Left renal cortex interstitium (tissue), 4 donors: Measurements from ENCODE around the gene CHD3. TPM values are rescaled to one million over a fixed set of nuclear protein-coding genes. Genes with fewer than 3 reads are reported as not detected.

Source experiments
- DNase-seq, 4 donors: peaks; one replicate each; pipeline ENCODE4 v3.0.0-alpha.2; 2013; ENCODE audit warnings: low read depth in 4 of 4, low spot score in 2 of 4, missing footprints in 1 of 4
- polyA plus RNA-seq, 4 donors: library from polyadenylated mRNA; unstranded; fragments of 120-200 nt; gene quantifications; one replicate each; pipeline ENCODE4 v1.2.1, GENCODE V29; 2013; ENCODE audit not compliant: insufficient read length in 4 of 4

Gene CHD3
- 100 to 1,000 TPM; 142 to 212 (median 180) TPM for polyA plus RNA-seq

DNA sequence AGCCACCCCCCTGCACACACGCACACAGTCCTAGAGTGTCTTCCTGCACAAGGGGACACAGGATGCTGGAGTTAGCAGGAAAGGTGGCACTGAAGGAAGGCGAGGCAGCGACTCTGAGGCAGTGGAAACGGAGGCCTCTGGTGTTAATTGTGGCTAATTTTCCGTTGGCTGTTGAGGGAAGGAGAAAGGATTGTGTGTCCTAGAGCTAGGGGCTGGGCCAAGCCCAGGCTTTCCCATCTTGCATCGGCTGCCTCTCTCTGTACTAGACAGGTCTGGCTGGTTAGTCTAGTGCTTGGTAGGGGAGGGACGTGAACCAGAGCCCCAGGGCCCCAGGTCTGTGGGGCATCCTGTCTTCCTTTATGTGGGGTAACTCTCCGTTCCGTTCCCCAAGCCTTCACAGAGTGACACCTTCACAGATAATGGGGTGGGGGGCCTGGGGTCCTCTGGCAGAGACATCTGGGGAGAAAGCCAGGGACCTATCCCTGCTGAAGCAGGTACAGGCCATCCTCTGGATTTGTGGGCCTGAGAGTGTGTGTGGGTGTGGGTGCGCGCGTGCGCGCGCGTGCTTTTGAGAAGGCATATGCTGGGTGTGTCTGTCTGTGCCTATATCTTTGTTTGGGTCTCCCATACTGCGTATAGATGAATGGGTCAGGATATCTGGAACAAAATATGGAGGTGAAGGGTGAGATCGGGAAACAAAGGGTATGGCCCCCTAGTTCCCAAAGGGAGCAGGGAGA is at the start of gene CHD3:
CHD3 (plus strand) TSS at position 606 of the 737 bp plus-strand sequence. CDS start 212 bp downstream, outside the sequence.
- DNase-seq, result no peak

DNA sequence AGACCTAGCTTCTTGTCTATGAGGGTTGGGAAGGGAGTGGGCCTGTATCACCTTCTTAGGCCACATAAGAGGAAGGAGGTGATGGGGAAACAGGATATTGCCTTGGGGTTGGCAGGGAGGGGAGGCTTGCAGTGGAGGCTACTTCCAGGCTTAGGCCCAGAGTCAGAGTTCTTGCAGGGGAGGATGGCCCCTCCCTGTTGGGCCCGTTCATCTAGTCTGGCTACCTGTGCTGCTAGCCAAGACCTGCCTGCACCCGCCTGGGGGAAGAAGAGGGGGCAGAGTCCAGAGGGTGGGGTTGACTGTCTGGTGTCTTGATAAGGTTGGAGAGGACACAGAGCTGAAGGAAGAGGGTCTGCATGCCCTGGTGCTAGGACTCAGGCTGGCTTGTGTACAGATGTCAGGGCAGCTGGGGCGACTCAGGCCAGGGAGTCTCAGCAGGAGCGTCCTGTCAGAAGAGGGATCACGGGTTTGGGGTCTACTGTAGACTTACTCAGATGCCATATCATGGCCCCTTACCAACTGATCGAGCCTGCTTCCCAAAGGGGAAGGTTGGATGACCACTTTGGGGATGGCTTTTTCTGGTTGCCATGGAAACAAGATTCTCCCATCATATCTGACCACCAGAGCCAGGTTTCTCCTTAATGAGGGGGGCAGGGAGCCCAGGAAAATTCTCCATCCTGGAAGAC is 49.3 kb upstream of the CHD3 start:
- no peak for DNase-seq

DNA sequence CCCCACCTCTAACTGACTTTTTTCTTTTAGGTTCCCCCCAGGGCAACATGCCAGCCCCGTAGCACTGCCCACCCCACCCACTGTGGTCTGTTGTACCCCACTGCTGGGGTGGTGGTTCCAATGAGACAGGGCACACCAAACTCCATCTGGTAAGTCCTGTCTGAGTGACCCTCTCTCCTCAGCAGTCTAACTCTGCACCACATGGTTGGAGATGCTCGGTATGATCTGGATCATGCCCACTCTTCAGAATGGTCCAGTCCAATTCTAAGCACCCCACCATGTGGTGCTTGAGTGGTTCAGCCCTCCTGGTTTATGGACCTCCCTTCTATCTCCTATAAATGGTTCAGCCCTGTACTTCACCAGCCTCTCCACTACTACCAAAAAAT is 48.7 kb upstream of the CHD3 start:
- no peak for DNase-seq

DNA sequence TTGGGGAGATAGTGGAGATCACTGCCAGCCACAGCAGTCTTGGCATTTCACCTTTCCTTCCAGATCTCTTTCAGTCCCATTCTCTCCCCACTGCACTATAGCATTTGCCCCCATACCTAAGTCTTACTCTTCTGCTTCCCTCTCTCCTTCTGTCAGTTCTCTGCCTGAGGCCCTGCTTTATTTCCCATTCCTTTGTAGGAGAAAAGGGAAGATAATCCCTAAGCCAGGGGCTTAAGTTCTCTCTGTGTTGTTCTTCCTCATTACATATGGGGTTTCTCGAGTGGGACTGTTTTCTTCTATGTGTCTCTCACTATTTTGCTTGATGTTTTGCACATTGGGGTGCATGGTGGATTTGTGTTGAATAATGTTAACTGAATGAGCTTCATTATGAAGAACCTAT is 48.1 kb upstream of the CHD3 start:
- no peak for DNase-seq

DNA sequence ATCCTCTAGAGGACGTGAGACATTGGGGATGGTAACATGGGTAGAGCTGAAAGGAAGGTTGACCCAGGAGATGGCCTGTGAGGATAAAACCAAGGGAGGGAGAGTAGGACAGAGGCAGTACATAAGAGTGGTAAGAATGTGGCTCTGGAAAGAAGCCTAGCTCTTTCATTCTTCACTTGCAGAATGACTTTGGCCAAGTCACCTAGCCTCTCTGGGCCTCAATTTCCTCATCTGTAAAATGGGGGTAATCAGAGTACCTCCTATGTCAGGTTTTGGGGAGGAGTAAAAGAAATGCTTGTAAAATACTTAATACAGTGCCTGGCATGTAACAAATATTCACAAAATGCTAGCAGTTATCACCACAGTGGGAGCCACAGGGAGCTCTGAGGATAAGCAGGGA is 47.7 kb upstream of the CHD3 start:
- no peak for DNase-seq

DNA sequence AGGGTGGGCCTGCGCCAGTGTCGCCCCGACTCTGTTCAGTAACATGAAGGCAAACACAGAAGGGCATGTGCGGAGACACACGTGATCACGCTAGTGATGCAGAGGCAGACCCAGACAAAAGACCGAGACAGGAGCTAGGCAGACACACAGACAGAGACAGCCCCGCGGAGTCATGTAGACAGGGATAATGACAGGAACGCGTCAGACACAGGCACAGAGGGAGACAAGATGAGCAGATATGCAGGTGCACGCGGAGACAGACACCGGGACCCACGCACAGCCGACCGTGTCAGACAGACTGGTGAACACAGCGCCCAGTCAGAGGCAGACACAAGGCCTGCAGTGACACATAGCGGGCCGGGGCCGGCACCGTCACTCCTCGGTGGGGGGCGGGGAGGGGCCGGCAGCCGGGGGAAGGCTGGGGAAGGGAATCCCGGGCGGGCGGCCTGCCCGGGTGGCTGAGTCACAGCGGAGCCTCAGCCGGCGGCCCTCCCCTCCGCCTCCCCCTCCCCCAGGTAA is 47.1 kb upstream of the CHD3 start:
- peak in 1 of 4 donors; percentile 31 for DNase-seq

DNA sequence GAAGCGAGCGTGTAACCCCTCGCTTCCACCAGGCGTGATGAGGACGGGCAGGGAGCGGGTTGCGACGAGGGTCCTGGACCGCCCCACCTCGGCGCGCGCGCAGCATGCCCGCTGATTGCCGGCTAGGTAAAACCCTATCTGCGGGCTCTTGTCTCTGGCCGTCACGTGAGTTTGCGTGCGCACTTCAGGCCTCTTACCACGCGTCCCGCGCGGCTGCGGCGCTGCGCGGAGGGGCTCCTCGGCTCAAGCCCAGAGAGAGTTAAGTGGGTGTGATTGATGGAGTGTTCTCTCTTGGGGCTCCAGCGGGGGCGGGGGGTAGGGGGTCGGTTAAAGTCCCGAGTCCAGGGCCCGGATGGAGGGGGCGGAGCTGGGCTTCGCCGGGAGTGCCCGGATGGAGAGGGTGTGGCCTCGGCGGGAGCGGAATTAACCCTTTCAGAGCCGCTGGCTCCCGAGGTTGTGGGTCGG is 46.6 kb upstream of the CHD3 start:
- peak in 2 of 4 donors; percentile 88 to 89 for DNase-seq

DNA sequence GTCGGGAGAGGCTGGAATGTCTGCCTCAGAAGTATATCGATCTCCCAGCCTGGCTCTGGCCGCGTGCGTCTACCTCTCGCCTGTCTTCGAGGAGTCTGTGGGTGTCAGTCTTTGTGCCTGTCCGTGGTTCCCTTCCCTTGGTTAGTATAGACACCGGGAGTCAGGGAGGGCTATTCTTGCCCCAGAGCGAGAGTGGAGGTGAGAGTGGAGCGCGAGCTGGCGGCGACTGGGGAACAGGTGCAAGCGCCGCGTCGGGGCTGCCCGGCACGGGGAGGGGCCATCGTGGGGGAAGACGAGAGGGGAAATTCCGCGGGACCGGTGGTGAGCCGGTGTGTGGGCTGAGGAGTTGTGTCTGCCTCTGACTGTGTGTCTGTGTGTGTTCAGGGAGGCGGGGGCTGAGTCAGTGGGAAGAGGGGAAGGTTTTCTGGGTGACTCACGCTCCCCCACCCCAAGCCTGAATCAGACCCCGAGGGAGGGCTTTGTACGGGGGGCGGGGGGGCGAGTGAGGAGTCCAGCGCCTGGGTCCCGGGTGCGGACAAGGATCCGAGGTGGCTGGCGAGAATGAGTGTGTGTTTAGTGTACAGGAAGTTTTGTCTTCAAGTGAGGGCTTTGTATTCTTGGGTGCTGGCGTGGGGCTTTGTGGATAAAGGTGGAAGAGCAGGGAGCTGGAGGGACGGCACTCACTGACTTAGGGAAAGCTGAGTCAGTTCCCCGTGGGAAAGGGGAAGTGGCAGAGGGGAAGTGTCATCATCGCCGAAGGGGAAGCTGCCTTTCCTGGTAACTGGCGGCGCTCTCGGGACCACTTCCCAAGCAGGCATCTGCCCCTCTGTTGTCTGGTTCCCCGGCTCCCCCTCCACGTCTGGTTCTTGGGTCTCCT is 46.0 kb upstream of the CHD3 start:
- peak in 1 of 4 donors; percentile 29 for DNase-seq

DNA sequence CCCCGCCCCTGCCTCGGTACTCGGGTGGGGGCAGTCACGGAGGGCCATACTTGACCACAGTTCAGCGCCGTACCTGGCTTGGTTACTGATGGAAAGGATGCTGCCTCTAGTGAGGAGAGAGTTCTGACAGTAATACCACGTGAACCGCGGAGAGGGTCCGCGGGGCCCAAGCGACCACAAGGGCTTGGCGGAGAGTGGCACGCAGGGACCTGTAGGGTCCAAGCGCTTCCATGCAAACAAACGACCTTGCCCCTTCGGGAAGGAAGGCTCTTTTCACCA is 45.4 kb upstream of the CHD3 start:
- no peak for DNase-seq

DNA sequence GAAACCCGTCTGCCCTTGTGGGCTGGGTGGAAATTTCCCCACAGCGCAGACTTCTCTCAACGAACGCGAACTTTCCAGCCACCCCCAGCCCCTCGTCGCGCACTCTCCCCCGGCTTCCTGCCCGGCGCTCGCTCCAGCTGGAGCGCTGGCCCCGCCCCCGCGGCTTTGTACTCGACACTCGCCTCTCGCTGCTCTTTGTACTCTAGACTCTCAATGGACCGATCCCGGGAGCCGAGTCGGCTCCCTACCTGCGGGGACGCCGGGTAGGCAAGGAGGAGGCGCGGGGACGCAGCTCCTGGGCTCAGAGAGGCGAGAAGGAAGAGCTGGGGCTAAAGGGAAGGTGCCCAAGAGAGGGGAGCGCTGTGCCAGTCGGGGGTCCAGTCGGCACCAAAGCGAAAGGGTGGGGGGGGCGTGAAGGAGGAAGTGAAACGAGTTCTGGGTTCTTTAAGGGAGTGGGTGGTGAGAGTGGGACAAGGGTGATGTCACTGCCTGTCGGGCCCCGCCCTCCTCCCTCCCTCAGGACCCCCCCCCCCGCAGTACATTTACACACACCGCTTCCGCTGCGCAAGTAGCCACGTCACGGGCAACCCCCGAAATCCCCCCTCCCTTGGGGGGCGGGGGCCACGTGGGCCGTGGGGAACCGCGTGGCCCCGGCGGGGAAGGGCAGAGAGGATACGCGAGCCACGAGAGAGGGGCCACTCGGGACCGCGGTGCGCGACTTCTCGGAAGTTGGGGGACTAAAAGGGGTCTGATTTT is 44.9 kb upstream of the CHD3 start:
- peak in 2 of 4 donors; percentile 52 to 76 for DNase-seq

DNA sequence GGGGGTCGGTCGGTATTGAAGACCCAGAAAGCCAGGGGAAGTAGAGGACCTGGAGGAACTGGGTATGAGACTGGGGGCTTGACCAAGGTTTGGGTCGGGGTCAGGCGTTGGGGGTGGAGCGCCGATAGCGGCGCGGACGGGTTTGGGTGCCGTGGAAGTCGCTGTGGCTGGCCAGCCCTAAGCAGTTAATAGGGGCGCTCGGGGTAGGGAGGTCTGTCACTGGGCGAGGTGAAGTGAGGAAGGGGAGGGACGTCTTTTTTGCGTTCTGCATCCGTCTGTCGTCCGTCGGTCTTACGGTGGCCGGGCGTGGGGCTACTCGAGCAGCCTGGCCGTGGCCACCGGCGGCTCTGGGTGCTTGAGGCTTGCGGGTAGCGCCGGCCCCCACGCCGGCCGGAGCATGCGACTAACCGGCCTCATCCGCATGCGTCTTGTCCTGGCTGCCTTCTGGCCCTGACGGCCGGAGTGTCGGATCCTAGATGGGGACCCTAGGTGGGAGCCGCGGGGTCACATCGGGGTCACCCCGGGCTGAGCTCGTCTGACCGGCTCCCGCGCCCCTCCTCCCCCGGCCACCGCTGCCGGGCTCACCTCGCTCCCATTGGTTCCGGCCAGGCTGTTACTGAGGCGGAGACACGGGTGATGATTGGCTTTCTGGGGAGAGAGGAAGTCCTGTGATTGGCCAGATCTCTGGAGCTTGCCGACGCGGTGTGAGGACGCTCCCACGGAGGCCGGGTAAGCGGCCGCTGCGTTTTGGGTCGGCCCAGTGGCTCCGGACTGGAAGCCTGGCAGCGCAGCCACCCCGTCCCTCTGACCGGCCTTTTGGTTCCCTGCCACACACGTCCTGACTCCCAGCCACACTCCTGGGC is 44.1 kb upstream of the CHD3 start:
- peak in 2 of 4 donors; percentile 68 to 90 for DNase-seq

DNA sequence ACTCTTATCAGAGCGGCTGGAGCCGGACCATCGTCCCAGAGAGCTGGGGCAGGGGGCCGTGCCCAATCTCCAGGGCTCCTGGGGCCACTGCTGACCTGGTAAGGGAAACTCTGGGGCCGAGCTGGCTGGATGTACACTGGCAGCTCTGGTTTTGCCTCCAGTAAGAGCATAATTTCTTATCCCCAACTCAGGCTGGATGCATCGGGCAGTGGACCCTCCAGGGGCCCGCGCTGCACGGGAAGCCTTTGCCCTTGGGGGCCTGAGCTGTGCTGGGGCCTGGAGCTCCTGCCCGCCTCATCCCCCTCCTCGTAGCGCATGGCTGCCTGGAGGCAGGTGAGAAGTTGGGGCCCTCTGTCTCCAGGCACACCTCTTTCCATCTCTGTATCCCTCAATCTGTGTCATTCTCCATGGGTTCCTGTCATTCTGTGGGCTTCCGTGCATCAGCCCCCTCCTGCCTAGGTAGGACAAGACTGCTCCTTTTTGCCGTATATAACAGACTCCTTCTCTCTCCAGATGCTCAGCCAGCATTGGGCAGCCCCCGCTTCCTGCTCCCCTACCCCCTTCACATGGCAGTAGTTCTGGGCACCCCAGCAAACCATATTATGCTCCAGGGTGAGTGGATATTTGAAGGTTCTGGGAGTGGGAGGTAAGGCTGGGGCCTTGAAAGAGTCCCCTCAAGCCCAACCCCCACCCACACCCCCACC is 43.1 kb upstream of the CHD3 start:
- DNase-seq, result no peak

DNA sequence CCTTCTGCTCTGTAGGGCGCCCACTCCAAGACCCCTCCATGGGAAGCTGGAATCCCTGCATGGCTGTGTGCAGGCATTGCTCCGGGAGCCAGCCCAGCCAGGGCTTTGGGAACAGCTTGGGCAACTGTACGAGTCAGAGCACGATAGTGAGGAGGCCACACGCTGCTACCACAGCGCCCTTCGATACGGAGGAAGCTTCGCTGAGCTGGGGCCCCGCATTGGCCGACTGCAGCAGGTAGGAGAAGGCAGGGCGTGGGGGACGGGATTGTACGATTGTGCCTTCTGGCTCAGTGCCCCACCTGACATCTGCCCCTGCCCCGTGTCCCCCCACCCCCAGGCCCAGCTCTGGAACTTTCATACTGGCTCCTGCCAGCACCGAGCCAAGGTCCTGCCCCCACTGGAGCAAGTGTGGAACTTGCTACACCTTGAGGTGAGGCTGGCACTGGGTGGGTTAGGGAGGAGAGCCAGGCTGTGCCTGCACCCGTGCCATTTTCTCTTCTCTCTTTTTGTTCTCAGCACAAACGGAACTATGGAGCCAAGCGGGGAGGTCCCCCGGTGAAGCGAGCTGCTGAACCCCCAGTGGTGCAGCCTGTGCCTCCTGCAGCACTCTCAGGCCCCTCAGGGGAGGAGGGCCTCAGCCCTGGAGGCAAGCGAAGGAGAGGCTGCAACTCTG is 42.4 kb upstream of the CHD3 start:
- DNase-seq, result no peak

DNA sequence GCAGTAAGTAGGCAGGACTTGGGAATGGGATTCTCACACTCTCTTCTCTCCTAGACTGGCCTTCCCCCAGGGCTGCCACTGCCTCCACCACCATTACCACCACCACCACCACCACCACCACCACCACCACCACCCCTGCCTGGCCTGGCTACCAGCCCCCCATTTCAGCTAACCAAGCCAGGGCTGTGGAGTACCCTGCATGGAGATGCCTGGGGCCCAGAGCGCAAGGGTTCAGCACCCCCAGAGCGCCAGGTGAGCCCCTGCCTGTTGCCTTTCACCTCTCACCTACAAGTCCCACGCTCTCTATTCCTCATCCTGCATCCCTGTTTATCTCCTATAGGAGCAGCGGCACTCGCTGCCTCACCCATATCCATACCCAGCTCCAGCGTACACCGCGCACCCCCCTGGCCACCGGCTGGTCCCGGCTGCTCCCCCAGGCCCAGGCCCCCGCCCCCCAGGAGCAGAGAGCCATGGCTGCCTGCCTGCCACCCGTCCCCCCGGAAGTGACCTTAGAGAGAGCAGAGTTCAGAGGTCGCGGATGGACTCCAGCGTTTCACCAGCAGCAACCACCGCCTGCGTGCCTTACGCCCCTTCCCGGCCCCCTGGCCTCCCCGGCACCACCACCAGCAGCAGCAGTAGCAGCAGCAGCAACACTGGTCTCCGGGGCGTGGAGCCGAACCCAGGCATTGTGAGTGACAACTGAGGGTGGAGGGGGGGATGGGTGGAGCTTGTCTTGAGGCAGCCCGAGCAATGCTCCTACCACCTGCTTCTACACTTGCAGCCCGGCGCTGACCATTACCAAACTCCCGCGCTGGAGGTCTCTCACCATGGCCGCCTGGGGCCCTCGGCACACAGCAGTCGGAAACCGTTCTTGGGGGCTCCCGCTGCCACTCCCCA is 41.6 kb upstream of the CHD3 start:
- no peak for DNase-seq

DNA sequence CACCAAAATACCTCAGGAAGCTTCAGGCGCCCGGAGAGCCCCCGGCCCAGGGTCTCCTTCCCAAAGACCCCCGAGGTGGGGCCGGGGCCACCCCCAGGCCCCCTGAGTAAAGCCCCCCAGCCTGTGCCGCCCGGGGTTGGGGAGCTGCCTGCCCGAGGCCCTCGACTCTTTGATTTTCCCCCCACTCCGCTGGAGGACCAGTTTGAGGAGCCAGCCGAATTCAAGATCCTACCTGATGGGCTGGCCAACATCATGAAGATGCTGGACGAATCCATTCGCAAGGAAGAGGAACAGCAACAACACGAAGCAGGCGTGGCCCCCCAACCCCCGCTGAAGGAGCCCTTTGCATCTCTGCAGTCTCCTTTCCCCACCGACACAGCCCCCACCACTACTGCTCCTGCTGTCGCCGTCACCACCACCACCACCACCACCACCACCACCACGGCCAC is 40.4 kb upstream of the CHD3 start:
- no peak for DNase-seq

DNA sequence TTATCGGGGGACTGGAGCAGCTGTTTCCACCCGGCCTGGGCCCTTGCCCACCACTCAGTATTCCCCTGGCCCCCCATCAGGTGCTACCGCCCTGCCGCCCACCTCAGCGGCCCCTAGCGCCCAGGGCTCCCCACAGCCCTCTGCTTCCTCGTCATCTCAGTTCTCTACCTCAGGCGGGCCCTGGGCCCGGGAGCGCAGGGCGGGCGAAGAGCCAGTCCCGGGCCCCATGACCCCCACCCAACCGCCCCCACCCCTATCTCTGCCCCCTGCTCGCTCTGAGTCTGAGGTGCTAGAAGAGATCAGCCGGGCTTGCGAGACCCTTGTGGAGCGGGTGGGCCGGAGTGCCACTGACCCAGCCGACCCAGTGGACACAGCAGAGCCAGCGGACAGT is 39.9 kb upstream of the CHD3 start:
- no peak for DNase-seq

DNA sequence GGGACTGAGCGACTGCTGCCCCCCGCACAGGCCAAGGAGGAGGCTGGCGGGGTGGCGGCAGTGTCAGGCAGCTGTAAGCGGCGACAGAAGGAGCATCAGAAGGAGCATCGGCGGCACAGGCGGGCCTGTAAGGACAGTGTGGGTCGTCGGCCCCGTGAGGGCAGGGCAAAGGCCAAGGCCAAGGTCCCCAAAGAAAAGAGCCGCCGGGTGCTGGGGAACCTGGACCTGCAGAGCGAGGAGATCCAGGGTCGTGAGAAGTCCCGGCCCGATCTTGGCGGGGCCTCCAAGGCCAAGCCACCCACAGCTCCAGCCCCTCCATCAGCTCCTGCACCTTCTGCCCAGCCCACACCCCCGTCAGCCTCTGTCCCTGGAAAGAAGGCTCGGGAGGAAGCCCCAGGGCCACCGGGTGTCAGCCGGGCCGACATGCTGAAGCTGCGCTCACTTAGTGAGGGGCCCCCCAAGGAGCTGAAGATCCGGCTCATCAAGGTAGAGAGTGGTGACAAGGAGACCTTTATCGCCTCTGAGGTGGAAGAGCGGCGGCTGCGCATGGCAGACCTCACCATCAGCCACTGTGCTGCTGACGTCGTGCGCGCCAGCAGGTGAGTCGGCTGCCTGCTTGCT is 39.3 kb upstream of the CHD3 start:
- DNase-seq, result no peak
